ENCODE measurements around the gene TTLL11.

The TTLL11 gene

DNA sequence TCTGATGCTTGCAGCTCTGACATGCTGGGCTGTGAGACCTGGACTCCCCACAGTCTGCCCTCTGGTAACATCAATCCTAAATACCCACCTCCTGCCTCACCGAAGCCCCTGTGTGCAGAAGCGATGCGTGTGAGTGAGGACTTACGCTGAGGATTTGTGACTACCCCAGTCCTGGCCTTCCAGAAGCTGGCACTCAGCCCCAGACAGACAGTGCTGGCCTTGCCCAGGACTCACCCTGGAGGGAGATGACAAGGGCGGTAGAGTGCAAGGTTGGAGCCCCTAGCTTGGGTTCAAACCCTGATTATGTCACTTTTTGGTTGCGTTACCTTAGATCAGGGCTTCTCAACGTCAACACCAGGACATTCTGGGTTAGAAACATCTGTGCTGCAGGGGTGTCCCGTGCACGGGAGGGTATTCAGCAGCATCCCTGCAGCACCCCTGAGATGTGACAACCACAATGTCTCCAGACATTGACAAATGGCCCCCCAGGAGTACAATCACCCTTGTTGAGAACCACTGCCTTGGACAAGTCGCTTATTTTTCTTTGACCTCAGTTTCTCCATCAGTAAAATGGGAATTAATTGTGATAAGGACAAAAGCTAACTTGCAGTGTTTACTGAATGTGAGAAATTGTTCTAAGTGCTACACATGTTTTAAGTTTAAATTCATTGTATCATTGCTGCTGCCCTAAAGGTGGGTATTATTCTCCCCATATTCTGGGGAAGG is 23.5 kb upstream of the TTLL11 start:
- Histone ChIP-seq H3K4me2 (ENCODE audit: low read depth, low read length, poor library complexity, severe bottlenecking) (no peak overlapping the region), H3F3A (ENCODE audit: low read depth) (no peaks in the 10 kb centered on the region)
- TF ChIP-seq EZH2phosphoT487 (IDR thresholded peaks at IDR 0.05; ENCODE audit: borderline replicate concordance), result no peak
- TF ChIP-seq, protein P1, sequence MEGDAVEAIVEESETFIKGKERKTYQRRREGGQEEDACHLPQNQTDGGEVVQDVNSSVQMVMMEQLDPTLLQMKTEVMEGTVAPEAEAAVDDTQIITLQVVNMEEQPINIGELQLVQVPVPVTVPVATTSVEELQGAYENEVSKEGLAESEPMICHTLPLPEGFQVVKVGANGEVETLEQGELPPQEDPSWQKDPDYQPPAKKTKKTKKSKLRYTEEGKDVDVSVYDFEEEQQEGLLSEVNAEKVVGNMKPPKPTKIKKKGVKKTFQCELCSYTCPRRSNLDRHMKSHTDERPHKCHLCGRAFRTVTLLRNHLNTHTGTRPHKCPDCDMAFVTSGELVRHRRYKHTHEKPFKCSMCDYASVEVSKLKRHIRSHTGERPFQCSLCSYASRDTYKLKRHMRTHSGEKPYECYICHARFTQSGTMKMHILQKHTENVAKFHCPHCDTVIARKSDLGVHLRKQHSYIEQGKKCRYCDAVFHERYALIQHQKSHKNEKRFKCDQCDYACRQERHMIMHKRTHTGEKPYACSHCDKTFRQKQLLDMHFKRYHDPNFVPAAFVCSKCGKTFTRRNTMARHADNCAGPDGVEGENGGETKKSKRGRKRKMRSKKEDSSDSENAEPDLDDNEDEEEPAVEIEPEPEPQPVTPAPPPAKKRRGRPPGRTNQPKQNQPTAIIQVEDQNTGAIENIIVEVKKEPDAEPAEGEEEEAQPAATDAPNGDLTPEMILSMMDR (conservative IDR thresholded peaks at IDR 0.05; ENCODE audit: low read length), result no peak

DNA sequence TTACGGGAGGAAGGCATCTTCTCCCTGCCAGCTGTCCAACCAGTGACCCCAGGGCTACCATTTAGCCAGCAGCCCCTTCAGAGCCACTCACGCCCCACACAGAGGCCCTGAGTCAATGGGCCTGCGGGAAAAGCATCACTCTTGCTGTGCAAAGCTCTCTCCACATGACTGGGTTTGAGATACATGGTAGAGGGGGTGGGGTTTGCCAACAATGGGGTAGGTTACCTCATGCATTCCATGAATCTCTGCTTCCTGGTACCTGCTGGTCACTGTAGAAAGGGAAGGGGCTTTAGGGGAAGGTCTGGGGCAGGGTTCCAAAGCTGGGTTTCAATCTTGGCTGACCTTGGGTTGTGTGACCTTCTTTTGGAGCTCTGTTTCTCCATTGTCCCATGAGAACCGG is 22.9 kb upstream of the TTLL11 start:
- Histone ChIP-seq H3K27me3 (ENCODE audit: insufficient read depth, low read length, poor library complexity, severe bottlenecking) (no peaks in the 10 kb centered on the region), H3K9me3 (ENCODE audit: insufficient read depth, low read depth, low read length) (no peaks in the 10 kb centered on the region), H3K9me2 (replicated peaks; ENCODE audit: low read depth, low read length) (no peaks in the 10 kb centered on the region), H3K9ac (ENCODE audit: low read depth, low read length, poor library complexity, severe bottlenecking) (no peak overlapping the region), H3K36me3 (ENCODE audit: insufficient read depth, low read length) (no peaks in the 10 kb centered on the region), H3K79me2 (ENCODE audit: insufficient read depth, low read length) (no peaks in the 10 kb centered on the region), H3K4me3 (ENCODE audit: low read length, poor library complexity, severe bottlenecking) (no peak overlapping the region), H3F3A (ENCODE audit: low read depth) (no peaks in the 10 kb centered on the region), H4K20me1 (ENCODE audit: insufficient read depth, low read length, poor library complexity, severe bottlenecking) (no peaks in the 10 kb centered on the region), H3K4me1 (ENCODE audit: insufficient read depth, low read length, poor library complexity, severe bottlenecking) (no peaks in the 10 kb centered on the region), H2AFZ (ENCODE audit: low read length) (no peak overlapping the region), H3K4me2 (ENCODE audit: low read depth, low read length, poor library complexity, severe bottlenecking) (no peak overlapping the region)
- TF ChIP-seq, protein P1 (conservative IDR thresholded peaks at IDR 0.05; ENCODE audit: low read length), result no peak
- TF ChIP-seq EZH2phosphoT487 (IDR thresholded peaks at IDR 0.05; ENCODE audit: borderline replicate concordance), result no peak

More for the DNA sequence above, 23.5 kb upstream of the TTLL11 start:
- H3K9me2 ChIP-seq (replicated peaks; ENCODE audit: low read depth, low read length), result no peaks in the 10 kb centered on the region
- H2AFZ ChIP-seq (ENCODE audit: low read length), result no peak overlapping the region
- H3K4me1 ChIP-seq (ENCODE audit: insufficient read depth, low read length, poor library complexity, severe bottlenecking), result no peaks in the 10 kb centered on the region
- H3K36me3 ChIP-seq (ENCODE audit: insufficient read depth, low read length), result no peaks in the 10 kb centered on the region
- H3K27me3 ChIP-seq (ENCODE audit: insufficient read depth, low read length, poor library complexity, severe bottlenecking), result no peaks in the 10 kb centered on the region
- no peaks in the 10 kb centered on the region for H3K9me3 ChIP-seq (ENCODE audit: insufficient read depth, low read depth, low read length)
- H4K20me1 ChIP-seq (ENCODE audit: insufficient read depth, low read length, poor library complexity, severe bottlenecking), result no peaks in the 10 kb centered on the region
- H3K79me2 ChIP-seq (ENCODE audit: insufficient read depth, low read length), result no peaks in the 10 kb centered on the region
- no peak overlapping the region for H3K9ac ChIP-seq (ENCODE audit: low read depth, low read length, poor library complexity, severe bottlenecking)
- H3K4me3 ChIP-seq (ENCODE audit: low read length, poor library complexity, severe bottlenecking), result no peak overlapping the region

DNA sequence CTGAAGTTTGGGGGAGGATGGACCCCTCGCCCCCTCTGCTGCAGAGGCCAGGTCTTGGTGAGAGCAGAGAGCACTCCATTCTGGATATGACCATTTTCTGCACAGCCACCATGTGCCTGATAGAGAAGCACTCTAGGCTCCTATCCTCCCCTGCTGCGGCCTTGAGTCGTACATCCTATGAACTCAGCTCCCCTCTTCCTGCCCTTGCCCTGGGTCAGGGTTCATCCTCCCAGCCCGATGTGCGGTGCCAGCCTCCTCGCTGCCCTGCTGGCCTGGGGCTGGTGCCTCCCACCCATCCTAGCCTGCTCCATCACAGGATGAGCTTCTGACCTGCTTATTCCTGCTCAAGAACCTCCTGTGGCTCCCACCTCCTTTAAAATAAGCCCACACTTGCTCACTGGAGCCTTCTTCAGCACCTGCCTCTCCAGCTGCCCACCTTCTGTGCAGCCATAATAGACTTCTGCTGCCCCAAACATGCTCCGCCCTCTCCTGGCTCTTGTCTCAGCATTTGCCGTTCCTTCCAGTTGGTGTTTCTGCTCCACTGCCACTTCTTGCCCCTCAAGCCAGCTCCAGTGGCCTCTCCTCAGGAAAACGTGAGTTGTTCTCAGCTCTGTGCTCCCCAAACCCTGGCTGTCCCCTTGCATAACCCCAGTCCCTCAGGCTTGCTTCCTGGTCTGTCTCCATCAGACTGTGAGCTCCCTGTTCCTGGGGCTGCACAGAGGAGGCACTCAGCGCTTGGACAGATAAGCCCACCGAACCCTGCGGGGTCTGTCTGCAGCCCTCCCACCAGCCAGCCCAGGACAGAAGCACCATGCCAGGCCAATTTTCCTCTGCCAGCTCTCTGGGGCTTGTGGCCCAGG is 22.3 kb upstream of the TTLL11 start:
- Histone ChIP-seq H3K36me3 (ENCODE audit: insufficient read depth, low read length) (no peaks in the 10 kb centered on the region), H3K4me3 (ENCODE audit: low read length, poor library complexity, severe bottlenecking) (no peak overlapping the region)

More for the DNA sequence above, 22.3 kb upstream of the TTLL11 start:
- Histone ChIP-seq H3K9me3 (ENCODE audit: insufficient read depth, low read depth, low read length) (no peaks in the 10 kb centered on the region), H4K20me1 (ENCODE audit: insufficient read depth, low read length, poor library complexity, severe bottlenecking) (no peaks in the 10 kb centered on the region), H3K27me3 (ENCODE audit: insufficient read depth, low read length, poor library complexity, severe bottlenecking) (no peaks in the 10 kb centered on the region), H2AFZ (ENCODE audit: low read length) (peak overlapping the region; percentile 56; the same call in 1 of the 2 replicates), H3K4me1 (ENCODE audit: insufficient read depth, low read length, poor library complexity, severe bottlenecking) (no peaks in the 10 kb centered on the region), H3F3A (ENCODE audit: low read depth) (no peaks in the 10 kb centered on the region), H3K9me2 (replicated peaks; ENCODE audit: low read depth, low read length) (no peaks in the 10 kb centered on the region), H3K4me2 (ENCODE audit: low read depth, low read length, poor library complexity, severe bottlenecking) (no peak overlapping the region), H3K9ac (ENCODE audit: low read depth, low read length, poor library complexity, severe bottlenecking) (no peak overlapping the region), H3K79me2 (ENCODE audit: insufficient read depth, low read length) (no peaks in the 10 kb centered on the region)
- TF ChIP-seq, protein P1 (conservative IDR thresholded peaks at IDR 0.05; ENCODE audit: low read length), result no peak
- no peak for TF ChIP-seq EZH2phosphoT487 (IDR thresholded peaks at IDR 0.05; ENCODE audit: borderline replicate concordance)

Measured in Loucy (cell line).